HG02852 (cell line): ENCODE results near the gene BTNL2.
"Not testable (repeated sequence)": the region's sequence is repeated elsewhere in the genome, so short reads cannot be mapped to it uniquely, and the experiment has no call there.

Source experiments
- ATAC-seq: cut with Tn5 transposase; IDR thresholded peaks from one replicate; pipeline ENCODE4 v1.9.1; 2021; ENCODE audit warnings: mild to moderate bottlenecking, moderate library complexity; ENCODE audit not compliant: unreplicated experiment

Gene BTNL2

GRCh38 chr6:32406857-32407256 is at the start of gene BTNL2:
TSS of gene BTNL2 (minus strand) at chr6:32407181. CDS start at chr6:32407123, 58 bp downstream.
- no peak for ATAC-seq

DNA sequence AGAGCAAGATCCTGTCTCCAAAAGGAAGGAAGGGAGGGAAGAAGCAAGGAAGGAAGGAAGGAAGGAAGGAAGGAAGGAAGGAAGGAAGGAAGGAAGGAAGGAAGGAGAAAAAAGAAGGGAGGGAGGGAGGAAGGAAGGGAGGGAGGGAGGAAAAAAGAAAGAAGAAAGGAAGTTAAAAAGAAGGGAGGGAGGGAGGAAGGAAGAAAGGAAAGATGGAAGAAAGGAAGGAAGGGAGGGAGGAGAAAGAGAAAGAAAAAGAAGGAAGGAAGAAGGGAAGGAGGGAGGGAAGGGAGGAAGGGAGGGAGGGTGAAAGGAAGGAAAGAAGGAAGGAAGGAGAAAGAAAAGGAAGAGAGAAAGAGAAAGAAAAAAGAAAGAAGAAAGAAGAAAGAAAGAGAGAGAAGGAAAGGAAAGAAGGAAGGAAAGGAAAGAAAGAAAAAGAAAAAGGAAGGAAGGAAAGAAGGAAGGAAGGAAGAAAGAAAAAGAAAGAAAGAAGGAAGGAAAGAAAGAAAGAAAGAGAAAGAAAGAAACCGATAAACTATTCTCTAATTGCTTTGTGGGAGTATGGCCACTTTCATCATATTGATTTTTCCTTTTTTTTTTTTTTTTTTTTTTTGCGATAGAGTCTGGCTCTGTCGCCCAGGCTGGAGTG is 42.2 kb upstream of the BTNL2 start:
- ATAC-seq, result no peak

DNA sequence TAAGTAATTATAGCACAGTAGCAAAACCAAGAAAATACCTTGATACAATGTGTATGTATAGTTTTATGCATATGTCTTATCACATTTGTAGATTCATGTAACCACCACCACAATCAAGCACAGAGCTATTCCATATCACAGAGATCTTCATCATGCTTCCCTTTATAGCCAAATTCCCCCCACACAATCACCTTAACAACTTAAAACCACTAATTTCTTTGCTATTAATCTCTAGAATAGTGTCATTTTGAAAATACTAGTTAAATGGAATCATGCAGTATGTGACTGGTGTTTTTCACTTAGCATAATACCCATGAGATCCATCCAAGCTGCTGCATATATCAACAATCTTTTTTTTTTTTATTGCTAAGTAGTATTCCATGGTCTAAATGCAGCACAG is 41.0 kb upstream of the BTNL2 start:
- ATAC-seq, result no peak

DNA sequence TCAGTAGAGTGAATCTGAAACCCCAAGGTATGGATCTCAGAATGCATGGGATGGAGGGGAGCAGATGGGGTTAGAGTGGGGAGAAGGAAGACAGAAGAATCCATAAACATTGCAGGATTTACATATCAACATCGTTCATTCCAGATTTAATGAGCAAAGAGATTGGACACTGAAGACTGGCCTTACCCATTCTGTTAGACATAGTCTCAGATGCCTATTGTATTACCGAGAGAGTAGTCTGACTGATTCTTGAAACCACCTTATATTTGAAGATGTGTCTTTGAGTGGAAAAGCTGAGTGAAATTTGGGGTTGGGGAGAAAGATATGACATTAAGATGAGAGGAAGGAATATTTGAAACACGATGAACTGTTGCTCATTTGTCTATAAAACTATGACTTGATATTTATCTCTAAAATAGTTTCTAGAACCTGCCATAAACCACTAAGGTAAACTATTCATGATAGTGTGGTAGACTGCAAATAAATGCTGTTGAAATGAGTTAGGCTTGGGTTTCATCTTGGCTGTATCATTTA is 38.4 kb upstream of the BTNL2 start:
- ATAC-seq, result no peak

DNA sequence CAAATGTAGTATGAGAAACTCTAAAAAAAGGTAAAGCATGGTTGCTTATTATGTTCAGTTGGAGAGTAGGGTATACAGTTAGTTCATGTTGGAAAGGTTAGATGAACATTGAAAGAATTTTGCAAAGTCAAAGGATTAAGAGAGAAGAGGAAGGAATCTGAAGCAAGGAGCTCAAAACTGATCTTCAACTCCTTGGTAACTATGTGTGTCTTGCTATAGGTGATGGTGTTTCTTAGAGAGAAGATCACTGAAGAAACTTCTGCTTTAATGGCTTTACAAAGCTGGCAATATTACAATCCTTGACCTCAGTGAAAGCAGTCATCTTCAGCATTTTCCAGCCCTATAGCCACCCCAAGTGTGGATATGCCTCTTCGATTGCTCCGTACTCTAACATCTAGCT is 37.5 kb upstream of the BTNL2 start:
- ATAC-seq, result no peak

- ATAC-seq, result no peak
These were observed 36.1 kb upstream of the BTNL2 start for GRCh38 chr6:32442977-32443552.

GRCh38 chr6:32442243-32442667 is 35.3 kb upstream of the BTNL2 start:
- ATAC-seq, result no peak

- ATAC-seq, result peak; percentile 70
These were observed 32.7 kb upstream of the BTNL2 start, which contains the start of gene HLA-DRA for GRCh38 chr6:32439602-32440214. TSS of gene HLA-DRA (plus strand) at chr6:32439887. CDS start at chr6:32439951, 64 bp downstream.

DNA sequence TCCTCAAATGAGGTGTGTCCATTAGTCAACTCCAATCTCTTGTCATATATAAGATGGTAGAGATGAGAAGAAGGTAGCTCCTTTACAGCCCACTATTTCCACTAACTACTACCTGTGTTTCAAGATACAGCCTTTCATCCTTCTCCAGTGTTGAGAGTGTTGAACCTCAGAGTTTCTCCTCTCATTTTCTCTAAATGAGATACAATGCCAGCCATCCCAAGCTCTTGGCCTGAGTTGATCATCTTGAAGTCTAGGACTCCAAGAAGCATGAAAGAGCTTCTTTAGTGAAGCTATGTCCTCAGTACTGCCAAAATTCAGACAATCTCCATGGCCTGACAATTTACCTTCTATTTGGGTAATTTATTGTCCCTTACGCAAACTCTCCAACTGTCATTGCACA is 32.2 kb upstream of the BTNL2 start:
- ATAC-seq, result no peak

DNA sequence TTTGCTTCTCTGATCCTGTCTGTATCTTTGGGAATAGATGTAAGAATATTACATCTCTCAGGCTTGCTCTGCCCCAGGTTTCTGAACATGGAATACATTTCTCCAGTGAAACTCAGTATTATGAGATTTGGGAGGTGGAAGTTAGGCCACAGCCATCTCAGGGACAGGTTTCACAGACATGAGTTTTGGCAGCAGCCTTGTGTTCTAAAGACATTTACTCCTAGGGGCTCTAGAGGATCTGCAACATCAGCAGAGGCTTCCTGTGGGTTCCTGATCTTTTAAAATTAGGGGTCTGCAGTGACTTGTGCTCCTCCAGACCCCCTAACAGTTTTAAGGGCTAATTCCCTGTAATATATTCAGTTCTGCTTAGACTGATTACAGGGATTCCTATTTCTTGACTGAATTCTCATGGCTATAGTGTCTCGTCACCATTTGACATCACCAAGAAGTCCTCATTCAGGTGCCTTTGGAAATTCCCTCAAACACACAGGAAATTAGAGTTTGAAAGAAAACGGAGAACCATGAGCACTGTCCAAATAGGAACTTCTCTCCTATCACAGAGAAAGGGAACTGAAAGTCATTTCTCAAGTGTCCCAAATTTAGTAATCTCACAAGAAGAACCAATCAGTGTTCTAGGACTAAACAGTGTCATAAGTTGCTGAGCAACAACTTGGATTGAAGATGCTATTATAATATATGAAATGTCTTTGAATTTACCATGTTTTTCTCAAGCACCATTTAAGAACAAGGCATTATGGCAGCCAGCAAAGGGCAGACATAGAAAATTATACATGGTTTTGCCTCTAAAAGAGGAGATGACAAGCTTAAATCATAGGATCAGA is 30.2 kb upstream of the BTNL2 start:
- peak; percentile 68 for ATAC-seq

GRCh38 chr6:32436186-32436585 is 29.2 kb upstream of the BTNL2 start:
- ATAC-seq, result no peak

DNA sequence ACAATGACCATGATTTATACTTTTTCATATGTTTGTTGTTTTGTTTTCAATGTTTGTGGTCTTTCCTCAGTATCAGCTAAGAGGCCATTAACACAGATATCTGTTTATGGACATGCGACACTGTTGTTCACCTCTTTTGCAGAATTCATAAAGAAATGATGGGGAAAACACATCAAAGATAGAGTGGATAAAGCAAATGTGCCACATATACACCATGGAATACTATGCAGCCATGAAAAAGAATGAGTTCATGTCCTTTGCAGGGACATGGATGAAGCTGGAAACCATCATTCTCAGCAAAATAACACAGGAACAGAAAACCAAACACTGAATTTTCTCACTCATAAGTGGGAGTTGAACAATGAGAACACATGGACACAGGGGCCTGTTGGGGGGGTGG is 27.0 kb upstream of the BTNL2 start:
- not testable (repeated sequence) for ATAC-seq

DNA sequence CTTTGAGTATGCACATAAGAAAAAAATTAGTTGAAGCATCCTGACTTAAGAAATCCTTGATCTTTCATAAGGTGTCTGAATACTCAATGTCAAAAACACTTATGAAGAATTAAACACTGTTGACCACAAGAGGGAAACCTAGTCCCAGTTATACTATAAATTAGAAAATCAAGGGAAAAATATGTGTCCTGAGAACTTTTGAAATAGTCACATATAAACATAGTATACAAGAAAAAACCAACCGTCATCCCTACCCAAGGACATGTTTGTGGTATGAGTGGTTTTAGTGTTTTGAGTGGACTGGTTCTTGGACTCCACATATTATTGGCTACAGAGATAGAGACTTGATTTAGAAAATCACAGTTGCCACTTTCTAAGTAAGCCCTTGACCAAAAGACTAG is 25.1 kb upstream of the BTNL2 start:
- no peak for ATAC-seq

DNA sequence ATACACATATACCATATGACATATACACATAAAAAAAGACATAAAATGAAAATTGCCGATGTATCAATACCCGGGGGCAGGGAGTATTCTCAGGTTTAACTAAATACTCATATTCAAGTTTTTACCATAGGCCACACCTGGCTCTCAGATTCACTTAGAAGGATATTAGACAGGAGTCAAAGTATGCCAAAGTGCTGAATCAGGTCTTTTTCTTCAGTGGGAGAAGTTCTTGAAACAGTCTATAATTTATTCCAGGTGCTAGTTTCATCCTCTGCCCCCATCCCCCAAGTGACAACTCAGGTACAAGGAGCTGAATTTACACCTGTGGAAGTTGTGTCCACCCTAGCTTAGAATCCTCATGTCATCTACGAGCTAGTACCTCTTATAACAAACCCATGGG is 24.2 kb upstream of the BTNL2 start:
- ATAC-seq, result no peak

GRCh38 chr6:32430179-32430578 is 23.2 kb upstream of the BTNL2 start:
- ATAC-seq, result no peak

GRCh38 chr6:32427934-32428474 is 21.0 kb upstream of the BTNL2 start:
- no peak for ATAC-seq

GRCh38 chr6:32427218-32427617 is 20.2 kb upstream of the BTNL2 start:
- ATAC-seq, result no peak

- ATAC-seq, result no peak
These were observed 19.4 kb upstream of the BTNL2 start for GRCh38 chr6:32426338-32426737.

DNA sequence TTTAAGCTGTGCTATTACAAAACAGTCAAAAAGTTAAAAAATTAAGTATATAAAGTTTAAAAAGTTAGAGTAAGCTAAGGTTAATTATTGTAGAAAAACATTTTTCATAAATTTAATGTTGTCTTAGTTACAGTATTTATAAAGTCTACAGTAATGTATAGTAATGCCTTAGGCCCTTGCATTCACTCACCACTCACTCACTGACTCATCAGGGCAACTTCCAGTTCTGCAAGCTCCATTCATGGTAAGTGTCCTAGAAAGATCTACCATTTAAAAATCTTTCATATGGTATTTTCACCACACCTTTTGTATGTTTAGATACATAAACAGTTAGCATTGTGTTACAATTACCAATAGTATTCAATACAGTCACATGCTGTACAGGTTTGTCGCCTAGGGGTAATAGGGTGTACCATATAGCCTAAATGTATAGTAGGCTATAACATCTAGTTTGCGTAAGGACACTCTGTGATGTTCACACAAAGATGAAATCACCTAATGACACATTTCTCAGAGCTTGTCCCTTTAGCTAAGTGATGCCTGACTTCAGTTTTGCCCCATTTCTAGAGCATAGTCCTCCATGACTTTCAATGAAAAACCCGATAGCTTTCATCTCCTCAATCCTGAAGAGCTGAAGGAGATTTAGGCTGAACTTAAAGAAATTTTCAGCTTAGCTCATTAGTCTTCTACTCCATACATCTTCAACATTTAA is 17.8 kb upstream of the BTNL2 start:
- ATAC-seq, result no peak

DNA sequence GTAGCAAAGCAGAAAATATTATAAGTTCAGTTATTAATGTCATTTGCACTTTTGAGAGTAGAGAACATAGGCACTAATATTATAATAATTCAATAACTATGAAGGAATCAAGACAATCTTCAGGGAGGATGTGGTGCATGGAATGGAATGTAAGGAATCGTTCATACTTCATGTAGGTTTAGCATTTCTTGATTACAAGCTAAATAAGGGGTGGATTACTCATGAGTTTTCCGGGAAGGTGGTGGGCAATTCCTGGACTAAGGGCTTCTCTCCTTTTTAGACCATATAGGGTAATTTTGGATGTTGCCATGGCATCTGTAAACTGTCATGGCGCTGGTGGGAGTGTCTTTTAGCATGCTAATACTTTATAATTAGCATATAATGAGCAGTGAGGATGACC is 9.1 kb upstream of the BTNL2 start:
- no peak for ATAC-seq
